Stimulated activated naive CD4-positive, alpha-beta T cell (primary cell): ENCODE results near the gene GNRH2.
"Not testable (repeated sequence)": the region's sequence is repeated elsewhere in the genome, so short reads cannot be mapped to it uniquely, and the experiment has no call there.

Experiments
- DNase-seq, 6 experiments: peaks; one replicate each; lab custom pipeline; 2025; lab: John Stamatoyannopoulos, UW

GNRH2 gene

GRCh38 chr20:3042625-3043024 lies 797 bp upstream of the GNRH2 start:
- no peak for DNase-seq

GRCh38 chr20:3044336-3044965 lies 1.0 kb downstream of the GNRH2 start:
- DNase-seq, result no peak

GRCh38 chr20:3045042-3045815 lies 1.8 kb downstream of the GNRH2 start:
- peak in 5 of 6 experiments; percentile 33 to 66 (median 52) for DNase-seq

GRCh38 chr20:3045816-3046676 lies 2.6 kb downstream of the GNRH2 start, which contains the start of gene MRPS26:
TSS of gene MRPS26 (plus strand) at chr20:3046052. CDS start at chr20:3046069, 17 bp downstream.
- peak; percentile 48 to 81 (median 68) for DNase-seq

GRCh38 chr20:3046677-3047462 lies 3.4 kb downstream of the GNRH2 start:
- DNase-seq, result no peak

GRCh38 chr20:3047486-3048419 lies 4.3 kb downstream of the GNRH2 start:
- peak in 1 of 6 experiments; percentile 6 for DNase-seq

- DNase-seq, result no peak
These were observed 8.1 kb downstream of the GNRH2 start for GRCh38 chr20:3051385-3052019.

GRCh38 chr20:3059489-3059888 lies 16.1 kb downstream of the GNRH2 start:
- no peak for DNase-seq

GRCh38 chr20:3064119-3064518 lies 20.7 kb downstream of the GNRH2 start:
- DNase-seq, result not testable (repeated sequence)

GRCh38 chr20:3067139-3068014 lies 24.0 kb downstream of the GNRH2 start:
- DNase-seq, result no peak

GRCh38 chr20:3068075-3068474 lies 24.7 kb downstream of the GNRH2 start:
- no peak for DNase-seq

- DNase-seq, result peak; percentile 35 to 66 (median 44)
These were observed 25.8 kb downstream of the GNRH2 start for GRCh38 chr20:3068986-3069900.

GRCh38 chr20:3070725-3071124 lies 27.3 kb downstream of the GNRH2 start:
- no peak for DNase-seq

GRCh38 chr20:3071266-3071609 lies 27.8 kb downstream of the GNRH2 start:
- DNase-seq, result no peak

- peak; percentile 64 to 73 (median 70) for DNase-seq
These were observed 28.4 kb downstream of the GNRH2 start, which contains the start of gene OXT for GRCh38 chr20:3071610-3072529. TSS of gene OXT (plus strand) at chr20:3071620. CDS start at chr20:3071656, 36 bp downstream.

GRCh38 chr20:3072530-3073250 lies 29.3 kb downstream of the GNRH2 start:
- DNase-seq, result no peak
